OCI-LY7 (cell line): Measurements from ENCODE around the gene RIPK1. TPM values are rescaled to one million over a fixed set of nuclear protein-coding genes. Genes with fewer than 3 reads are reported as not detected.
A peak's percentile ranks its signal among the peaks of the same experiment; 100 is the strongest.

Source experiments
- BruUV-seq: library from RNA; stranded (reverse); fragments of 400-500 nt; replicated peaks from 2 replicates; lab custom pipeline; 2021; lab: Mats Ljungman, UMichigan
- CTCF ChIA-PET: fragments of 300-600 bp; sonication (Branson Sonifier 250); formaldehyde crosslinking; loops from one replicate; lab custom pipeline; 2022; ENCODE audit warnings: antibody characterized with exemption; ENCODE audit not compliant: unreplicated experiment; lab: Charles Lee
- POLR2A ChIA-PET: fragments of 300-600 bp; sonication (Branson Sonifier 250); formaldehyde crosslinking; loops from one replicate; lab custom pipeline; 2022; ENCODE audit warnings: antibody characterized with exemption; lab: Charles Lee
- DNase-seq: peaks from one replicate; pipeline ENCODE4 v3.0.0-alpha.2; 2015; ENCODE audit warnings: low spot score
- H2AFZ ChIP-seq: fragments of 200-600 bp; sonication (generic), shearing (Covaris generic); 2 replicates; pipeline ENCODE4 v1.6.1; 2014; ENCODE audit warnings: mild to moderate bottlenecking, antibody characterized with exemption, low read length, moderate library complexity
- H3K27ac ChIP-seq: fragments of 200-600 bp; sonication (generic); 2 replicates; pipeline ENCODE4 v1.5.1; 2014; ENCODE audit warnings: mixed run types, low read depth, mild to moderate bottlenecking, moderate library complexity, low read length, inconsistent platforms; ENCODE audit not compliant: poor library complexity, severe bottlenecking
- H3K36me3 ChIP-seq: fragments of 200-600 bp; sonication (generic); 2 replicates; pipeline ENCODE4 v1.6.1; 2014; ENCODE audit warnings: mild to moderate bottlenecking, antibody characterized with exemption, low read length, moderate library complexity, mixed read lengths; ENCODE audit not compliant: insufficient read depth
- H3K4me1 ChIP-seq: fragments of 200-600 bp; sonication (generic); 2 replicates; pipeline ENCODE4 v1.5.1; 2014; ENCODE audit warnings: mild to moderate bottlenecking, low read length; ENCODE audit not compliant: insufficient read depth, poor library complexity, severe bottlenecking
- H3K4me2 ChIP-seq: fragments of 200-600 bp; sonication (generic); 2 replicates; pipeline ENCODE4 v1.6.1; 2014; ENCODE audit warnings: mild to moderate bottlenecking, low read length
- H3K4me3 ChIP-seq: fragments of 200-600 bp; sonication (generic); 2 replicates; pipeline ENCODE4 v1.5.1; 2014; ENCODE audit warnings: mild to moderate bottlenecking, low read depth, low read length; ENCODE audit not compliant: poor library complexity, severe bottlenecking
- H3K79me2 ChIP-seq: fragments of 200-600 bp; sonication (generic); 2 replicates; pipeline ENCODE4 v1.6.1; 2016; ENCODE audit warnings: low read depth, mild to moderate bottlenecking, low read length, moderate library complexity, mixed read lengths; ENCODE audit not compliant: insufficient read depth
- H3K9me2 ChIP-seq: fragments of 200-600 bp; sonication (generic); 2 replicates; pipeline ENCODE4 v1.6.1; 2016; ENCODE audit warnings: mild to moderate bottlenecking, low read length, mixed read lengths; ENCODE audit not compliant: insufficient read depth
- H3K9me3 ChIP-seq: fragments of 200-600 bp; sonication (generic); 2 replicates; pipeline ENCODE4 v1.6.1; 2014; ENCODE audit warnings: mild to moderate bottlenecking, mixed run types, low read length, mixed read lengths
- H4K20me1 ChIP-seq: fragments of 200-600 bp; sonication (generic); 2 replicates; pipeline ENCODE4 v1.6.1; 2014; ENCODE audit warnings: mild to moderate bottlenecking, antibody characterized with exemption, low read length, moderate library complexity, mixed read lengths; ENCODE audit not compliant: insufficient read depth
- CTCF ChIP-seq: fragments of 200-600 bp; sonication (generic); conservative IDR thresholded peaks from 2 replicates; pipeline ENCODE4 v1.5.1; 2014; ENCODE audit warnings: mild to moderate bottlenecking, antibody characterized with exemption, low read length, moderate library complexity, mixed read lengths
- EZH2phosphoT487 ChIP-seq: fragments of 200-600 bp; sonication (generic); IDR thresholded peaks from 2 replicates; pipeline ENCODE4 v1.6.1; 2018; ENCODE audit warnings: low read depth, borderline replicate concordance, mild to moderate bottlenecking, mixed run types, antibody characterized with exemption, low read length, moderate library complexity, mixed read lengths
- intact Hi-C: fragments of 100-400 bp; cut with micrococcal nuclease; formaldehyde crosslinking; loops from one replicate; pipeline ENCODE4 v1.10.0; 2022; ENCODE audit not compliant: unreplicated experiment
- total RNA-seq, 2 experiments: library from RNA; depleted of rRNA in 1 of 2; stranded (reverse); fragments of >200 nt in 1 of 2; shearing (Covaris generic) in 1 of 2; gene quantifications; 2 replicates each; pipeline ENCODE4 v1.2.3, GENCODE V29; 2014 to 2022

RIPK1 gene
- total RNA-seq, 2 experiments from 2014 or later, result 7.5 to 8.4 TPM

- no peaks in the 10 kb centered on the region for H3K9me3 ChIP-seq
- no peaks in the 10 kb centered on the region for H3K36me3 ChIP-seq
- BruUV-seq, result no TSS peak
- ChIA-PET POLR2A (interaction anchor here (1.3 to 2.1 kb wide), 3 partner anchors 9 to 48 kb away, joined by 4 to 6 read pairs (median 5); no protein-coding TSS in a partner anchor), CTCF (no interaction called here)
- no peak overlapping the region for H3K4me3 ChIP-seq
- H3K79me2 ChIP-seq, result peaks cover 65% of the 10 kb centered on the region
- DNase-seq, result peak; percentile 13
- peaks cover 63% of the 10 kb centered on the region for H3K4me1 ChIP-seq
- H3K9me2 ChIP-seq, result no peaks in the 10 kb centered on the region
- H2AFZ ChIP-seq, result no peak overlapping the region
- peak overlapping the region; percentile 23 for H3K27ac ChIP-seq
- H3K4me2 ChIP-seq, result peak overlapping the region; percentile 92; the same call in 1 of the 2 replicates
- H4K20me1 ChIP-seq, result no peaks in the 10 kb centered on the region
- intact Hi-C loops, result loop anchor here (10.0 kb wide), 1 partner anchor 1063 kb away; the partner anchor contains the start of gene ECI2
- TF ChIP-seq EZH2phosphoT487, result no peak
- peak; percentile 27; the same call in 1 of the 2 replicates for TF ChIP-seq CTCF
These were observed 3.3 kb downstream of the RIPK1 start for GRCh38 chr6:3071568-3071967.

GRCh38 chr6:3072798-3073197, 4.5 kb downstream of the RIPK1 start:
- H3K36me3 ChIP-seq, result peaks cover 12% of the 10 kb centered on the region
- no peak overlapping the region for H3K4me3 ChIP-seq
- TF ChIP-seq CTCF (no peak), EZH2phosphoT487 (no peak)
- H3K79me2 ChIP-seq, result peaks cover 58% of the 10 kb centered on the region
- intact Hi-C loops, result loop anchor here (10.0 kb wide), 1 partner anchor 1062 kb away; the partner anchor contains the start of gene ECI2
- peaks cover 56% of the 10 kb centered on the region for H3K4me1 ChIP-seq
- DNase-seq, result no peak
- ChIA-PET POLR2A (interaction anchor here (0.5 to 1.6 kb wide), 3 partner anchors 11 to 112 kb away, joined by 3 to 7 read pairs (median 4); no protein-coding TSS in a partner anchor), CTCF (no interaction called here)
- H2AFZ ChIP-seq, result no peak overlapping the region
- no peak overlapping the region for H3K4me2 ChIP-seq
- no peak overlapping the region for H3K27ac ChIP-seq
- H4K20me1 ChIP-seq, result no peaks in the 10 kb centered on the region
- no peaks in the 10 kb centered on the region for H3K9me2 ChIP-seq
- BruUV-seq, result no TSS peak
- 0 out of 2 replicates have a peak, but pooled peaks cover 2% of the 10 kb centered on the region for H3K9me3 ChIP-seq

- H3K79me2 ChIP-seq, result peaks cover 57% of the 10 kb centered on the region
- H3K4me2 ChIP-seq, result 0 out of 2 replicates have a peak overlapping the region, but pooled peaks have one; percentile 54
- H3K4me1 ChIP-seq, result peaks cover 56% of the 10 kb centered on the region
- BruUV-seq, result no TSS peak
- TF ChIP-seq EZH2phosphoT487 (no peak), CTCF (no peak)
- intact Hi-C loops, result loop anchor here (10.0 kb wide), 1 partner anchor 1061 kb away; the partner anchor contains the start of gene ECI2
- ChIA-PET CTCF (no interaction called here), POLR2A (interaction anchor here (1.0 to 1.6 kb wide), 2 partner anchors 12 to 47 kb away, joined by 3 to 7 read pairs; no protein-coding TSS in a partner anchor)
- H3K9me3 ChIP-seq, result peaks cover 8% of the 10 kb centered on the region; the same call in 1 of the 2 replicates
- H3K27ac ChIP-seq, result no peak overlapping the region
- no peak for DNase-seq
- H3K4me3 ChIP-seq, result no peak overlapping the region
- H2AFZ ChIP-seq, result no peak overlapping the region
- no peaks in the 10 kb centered on the region for H4K20me1 ChIP-seq
- H3K36me3 ChIP-seq, result peaks cover 18% of the 10 kb centered on the region
- no peaks in the 10 kb centered on the region for H3K9me2 ChIP-seq
These were observed 5.1 kb downstream of the RIPK1 start for GRCh38 chr6:3073382-3073781.
